Measurements from ENCODE around the gene SLAIN2.

SLAIN2 gene

DNA sequence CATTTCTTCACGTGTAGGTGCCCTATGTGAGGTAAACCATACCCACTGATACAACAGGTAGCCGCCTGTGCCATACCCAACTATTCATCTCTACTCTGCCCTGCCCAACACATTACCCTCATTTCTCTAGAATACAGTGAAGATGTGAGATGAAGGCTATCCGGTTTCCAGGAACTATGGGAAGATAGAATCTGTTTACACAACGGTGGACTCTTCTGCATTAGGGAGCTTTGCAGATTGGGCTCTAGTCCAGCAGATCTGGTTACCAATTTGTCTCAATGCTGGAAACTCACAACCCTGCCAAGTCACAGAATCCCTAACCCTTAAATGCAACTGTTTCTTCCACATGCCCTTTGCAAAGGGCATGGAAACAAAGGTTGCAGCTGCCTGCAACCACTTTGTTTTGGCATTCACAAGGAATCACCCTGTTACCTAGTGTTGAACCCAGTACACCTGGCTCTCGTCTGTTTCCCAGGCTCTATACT, 6.4 kb upstream of the SLAIN2 start:
- no peak for FAIRE-seq

DNA sequence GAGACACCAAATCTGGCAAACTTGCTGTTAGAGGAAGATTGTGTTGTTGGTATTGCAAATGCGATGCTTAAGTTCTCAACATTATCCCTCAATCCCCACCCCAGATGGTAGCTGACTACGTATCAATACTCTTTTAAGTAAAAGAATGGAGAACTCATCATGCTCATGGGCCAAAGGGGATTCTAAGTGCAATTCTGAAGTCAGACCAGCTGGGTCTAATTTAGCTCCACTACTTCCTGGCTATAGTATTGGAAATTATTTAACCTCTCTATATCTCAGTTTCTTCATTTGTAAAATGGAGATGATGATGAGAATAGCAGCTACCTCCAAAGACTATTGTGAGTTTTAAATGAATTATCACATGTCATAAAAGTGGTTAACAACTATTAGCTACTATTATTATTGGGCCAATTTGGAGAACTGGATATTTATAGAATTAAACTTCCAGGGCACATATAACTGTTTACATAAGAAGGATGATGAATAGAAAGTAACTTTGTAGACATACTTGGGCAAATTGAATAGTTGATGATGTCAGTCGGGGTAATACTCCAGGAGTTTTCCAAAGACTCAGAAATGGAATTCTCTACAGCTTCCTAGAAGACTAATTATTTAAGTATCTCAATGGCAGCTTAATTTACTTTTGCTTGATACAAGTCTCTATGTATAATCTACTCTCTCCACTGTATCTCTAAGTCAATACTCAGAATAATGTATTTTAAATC, 5.0 kb upstream of the SLAIN2 start:
- FAIRE-seq = no peak

DNA sequence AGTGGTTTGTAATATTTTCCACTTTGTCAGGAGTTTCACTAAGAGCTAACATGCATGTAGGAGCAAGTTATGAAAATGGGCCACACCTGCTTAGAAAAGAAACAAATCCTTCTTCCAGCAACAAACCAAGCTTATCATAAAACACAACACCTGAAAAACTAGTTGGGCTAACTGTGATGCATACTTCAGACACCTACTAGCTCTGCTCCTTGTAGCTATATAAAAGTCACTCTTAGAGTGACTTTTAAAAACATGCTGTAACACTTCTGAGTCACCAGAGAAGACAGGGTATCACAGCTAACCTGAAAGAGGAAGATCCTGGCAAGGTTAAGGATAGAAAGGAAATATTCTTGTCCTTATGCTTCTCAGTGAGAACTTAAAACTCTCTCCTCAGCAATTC, 3.6 kb upstream of the SLAIN2 start:
- FAIRE-seq = no peak

DNA sequence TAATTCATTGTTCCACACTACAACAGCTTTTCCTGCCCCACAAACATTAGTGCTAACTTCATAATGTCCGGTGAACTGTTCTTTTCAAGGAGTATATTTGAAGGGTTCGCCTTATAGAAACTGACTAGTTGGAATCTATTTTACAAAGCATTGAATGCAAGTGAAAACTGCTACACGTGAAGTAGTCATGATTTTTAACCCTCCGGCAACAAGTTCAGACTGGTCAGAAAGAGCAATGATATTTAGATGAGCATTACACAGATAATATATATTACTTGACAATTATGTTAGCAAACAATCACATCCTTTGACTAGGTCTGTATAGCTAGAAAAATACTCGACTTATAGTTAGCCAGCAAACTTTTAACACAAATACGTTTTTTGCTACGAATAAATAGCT, 1.7 kb upstream of the SLAIN2 start:
- FAIRE-seq = no peak

DNA sequence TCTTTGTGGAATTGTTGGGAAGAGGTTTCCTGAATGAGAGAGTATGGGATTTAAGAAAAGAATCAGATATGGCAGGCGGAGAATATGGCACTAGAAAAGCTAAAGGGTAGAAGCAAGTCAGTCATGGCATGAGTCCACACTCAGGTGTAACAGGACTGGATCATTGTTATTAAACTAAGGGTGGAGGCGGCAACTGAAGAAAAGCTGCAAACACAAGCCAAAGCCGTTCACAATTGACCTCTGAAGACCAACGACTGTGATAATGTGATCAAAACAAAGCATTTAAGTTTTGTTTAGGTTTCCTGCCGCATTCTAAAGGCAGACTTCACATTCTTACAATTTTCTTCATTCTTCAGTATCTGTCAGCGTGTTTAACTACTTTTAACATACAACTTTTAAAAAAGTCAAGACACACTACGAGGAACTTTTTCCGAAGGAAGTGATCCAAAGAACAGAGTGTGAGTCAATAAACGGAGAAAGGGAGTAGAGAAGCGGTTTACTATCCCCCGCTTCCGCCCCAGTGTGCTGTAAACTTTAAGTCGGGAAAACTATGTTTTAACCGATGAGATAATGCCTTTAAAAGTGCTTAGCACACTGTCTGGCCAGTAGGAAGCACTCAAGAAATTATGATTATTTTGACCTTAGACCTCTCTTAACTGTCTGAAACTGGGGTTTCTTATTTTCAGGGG, 909 bp upstream of the SLAIN2 start:
- no peak for FAIRE-seq

DNA sequence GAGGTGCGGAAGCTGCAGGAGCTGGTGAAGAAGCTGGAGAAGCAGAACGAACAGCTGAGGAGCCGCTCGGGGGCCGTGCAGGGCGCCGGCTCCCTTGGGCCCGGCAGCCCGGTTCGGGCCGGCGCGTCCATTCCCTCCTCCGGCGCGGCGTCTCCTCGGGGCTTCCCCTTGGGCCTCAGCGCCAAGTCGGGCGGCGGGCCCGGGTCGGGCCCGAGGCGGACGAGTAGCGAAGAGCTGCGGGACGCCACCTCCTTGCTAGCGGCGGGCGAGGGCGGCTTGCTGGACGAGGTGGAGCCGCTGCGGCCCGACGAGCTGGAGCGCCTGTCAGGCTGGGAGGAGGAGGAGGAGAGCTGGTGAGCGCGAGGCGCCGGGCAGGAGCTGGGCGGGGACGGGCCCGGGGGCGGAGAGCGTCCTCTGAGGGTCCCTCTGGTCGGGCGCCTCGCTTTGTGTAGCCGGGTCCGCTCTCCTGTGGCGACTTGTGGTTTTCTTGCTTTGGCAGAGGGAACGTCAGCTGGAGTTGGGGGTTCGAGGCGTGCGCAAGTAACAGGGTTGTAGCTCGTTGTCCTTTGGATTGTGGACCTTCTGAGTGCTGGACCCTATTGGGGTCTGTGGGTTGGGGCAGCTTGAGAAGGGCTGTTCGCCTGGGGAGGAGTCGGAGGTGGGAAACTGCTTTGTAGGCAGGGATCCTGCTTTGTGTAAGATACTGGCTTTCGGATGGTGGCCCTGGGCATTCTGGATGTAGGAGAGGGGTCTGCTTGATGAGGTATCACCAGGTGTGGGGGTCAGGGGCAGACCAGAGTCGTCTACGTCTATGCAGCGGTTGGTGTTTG, 662 bp downstream of the SLAIN2 start:
- no peak for FAIRE-seq

DNA sequence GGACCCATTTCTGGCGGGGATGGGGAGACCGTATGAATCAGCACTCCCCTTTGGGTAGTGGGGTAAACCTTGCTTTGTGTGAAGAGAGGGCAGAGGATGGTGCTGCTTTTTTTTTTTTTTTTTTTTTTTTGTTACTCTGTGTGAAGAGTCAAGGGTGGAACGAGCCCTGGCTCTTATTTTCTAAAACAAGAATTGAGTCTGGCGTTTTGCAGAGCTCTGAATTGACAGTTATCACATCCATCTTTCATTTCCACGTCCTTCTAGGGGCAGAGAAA, 1.2 kb downstream of the SLAIN2 start:
- FAIRE-seq = no peak

DNA sequence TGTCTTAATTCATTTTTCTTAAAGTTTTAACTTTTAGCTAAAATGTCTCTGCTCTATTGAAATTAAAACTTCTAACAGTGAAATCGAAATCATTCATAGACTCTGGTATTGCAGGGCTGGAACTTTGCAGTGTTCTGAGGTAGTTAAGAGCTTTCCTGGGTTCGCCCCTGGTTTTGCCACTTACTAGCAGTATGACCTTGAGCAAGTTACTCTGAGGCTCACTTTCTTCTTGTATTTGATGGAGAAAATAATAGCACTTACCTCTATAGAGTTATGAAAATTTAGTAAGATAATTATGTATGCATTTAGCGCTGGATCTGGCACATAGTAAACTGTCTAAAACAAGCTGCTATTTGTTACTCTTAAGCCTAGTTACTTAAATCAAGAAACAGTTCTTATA, 1.7 kb downstream of the SLAIN2 start:
- no peak for FAIRE-seq

DNA sequence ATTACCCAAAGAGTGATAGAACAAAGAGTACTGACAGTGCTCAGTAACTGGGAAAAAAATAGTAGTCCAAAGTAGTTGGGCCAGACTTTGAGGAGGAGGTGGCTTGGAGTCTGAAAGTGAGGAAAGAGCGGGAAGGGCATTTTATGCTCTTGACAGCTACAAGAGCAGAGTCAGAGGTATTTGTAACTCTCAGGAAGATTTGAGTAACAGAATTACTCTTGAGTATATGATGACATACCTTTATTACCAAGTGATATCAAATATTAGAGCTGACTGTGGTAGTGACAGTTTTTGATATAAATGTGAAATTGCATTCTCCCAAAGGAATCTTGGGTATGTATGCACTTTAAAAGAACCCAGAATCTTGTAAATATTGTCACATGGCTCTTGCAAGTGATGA, 2.2 kb downstream of the SLAIN2 start:
- FAIRE-seq = no peak

DNA sequence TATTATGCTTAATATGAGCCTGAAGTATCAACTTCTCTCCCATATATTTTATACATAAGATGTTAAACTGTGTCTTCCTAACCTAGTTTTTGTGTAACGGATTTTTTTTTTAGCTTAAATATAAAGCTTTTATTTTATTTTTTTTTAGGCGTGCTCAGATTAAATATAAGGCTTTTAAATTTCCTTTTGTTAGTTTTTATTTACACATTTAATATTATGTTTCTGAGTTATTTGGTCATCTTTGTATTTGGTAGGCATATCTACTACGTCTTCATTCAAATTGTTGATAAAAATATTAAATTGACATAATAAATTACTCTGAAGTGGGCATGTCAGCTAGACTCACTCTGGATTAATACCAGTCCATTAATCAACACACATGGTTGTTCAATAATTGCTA, 4.2 kb downstream of the SLAIN2 start:
- peak; percentile 56 for FAIRE-seq

DNA sequence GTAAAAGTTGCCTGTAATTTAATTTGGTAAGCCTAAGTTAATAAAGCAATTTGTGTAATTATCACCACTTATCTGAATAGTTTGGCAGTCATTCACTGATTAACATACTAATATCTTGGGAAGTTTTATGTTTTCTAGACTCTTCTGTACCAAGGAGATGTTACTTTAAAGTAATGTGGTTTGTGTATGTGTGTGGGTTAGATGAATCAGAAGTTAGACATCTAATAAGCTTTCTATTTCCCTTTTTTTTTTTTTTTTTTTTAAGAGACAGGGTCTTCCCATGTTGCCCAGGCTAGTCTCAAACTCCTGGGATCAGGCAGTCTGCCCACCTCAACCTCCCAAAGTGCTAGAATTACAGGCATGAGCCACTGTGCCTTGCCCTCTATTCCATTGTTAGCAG, 5.3 kb downstream of the SLAIN2 start:
- FAIRE-seq = no peak

DNA sequence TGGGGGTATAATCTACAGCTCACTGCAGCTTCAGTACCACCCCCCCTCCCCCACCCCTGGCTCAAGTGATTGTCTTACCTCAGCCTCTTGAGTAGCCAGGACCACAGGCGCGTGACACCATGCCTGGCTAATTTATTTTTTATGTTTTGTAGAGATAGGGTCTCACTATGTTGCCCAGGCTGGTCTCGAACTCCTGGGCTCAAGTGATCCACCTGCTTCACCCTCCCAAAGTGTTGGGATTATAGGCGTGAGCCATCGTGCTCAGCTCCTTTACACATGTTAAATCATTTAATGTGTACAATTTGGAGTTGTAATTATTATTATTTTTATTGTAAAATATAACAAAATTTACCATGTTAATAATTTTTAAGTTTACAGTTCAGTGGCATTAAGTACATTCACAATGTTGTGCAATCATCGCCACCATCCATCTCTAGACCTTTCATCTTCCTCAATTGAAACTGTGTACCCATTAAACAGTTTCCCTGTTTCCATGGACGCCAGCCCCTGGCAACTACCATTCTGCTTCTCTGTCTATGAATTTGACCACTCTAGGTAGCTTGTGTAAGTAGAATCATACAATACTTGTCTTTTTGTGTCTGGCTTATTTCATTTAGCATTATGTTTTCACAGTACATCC, 6.1 kb downstream of the SLAIN2 start:
- FAIRE-seq = no peak

DNA sequence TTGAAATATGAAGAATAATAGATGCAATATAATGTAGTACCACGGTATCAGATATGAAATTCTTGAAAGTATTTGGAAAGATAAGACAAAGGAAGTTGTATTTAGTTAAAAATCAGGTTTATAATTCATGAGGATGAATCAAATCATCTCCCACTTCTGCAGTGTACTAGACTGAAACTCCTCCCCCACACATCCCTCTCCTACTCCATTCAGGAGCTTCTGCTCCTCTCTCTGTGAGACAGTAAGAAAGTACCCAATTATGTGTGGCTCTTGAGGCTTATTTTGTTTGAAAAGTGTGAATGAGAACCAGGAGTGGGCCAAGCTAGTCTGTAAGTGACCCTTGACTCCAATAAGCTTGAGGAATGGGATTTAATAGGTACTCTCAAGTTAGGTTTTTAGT, 9.5 kb downstream of the SLAIN2 start:
- FAIRE-seq = no peak

DNA sequence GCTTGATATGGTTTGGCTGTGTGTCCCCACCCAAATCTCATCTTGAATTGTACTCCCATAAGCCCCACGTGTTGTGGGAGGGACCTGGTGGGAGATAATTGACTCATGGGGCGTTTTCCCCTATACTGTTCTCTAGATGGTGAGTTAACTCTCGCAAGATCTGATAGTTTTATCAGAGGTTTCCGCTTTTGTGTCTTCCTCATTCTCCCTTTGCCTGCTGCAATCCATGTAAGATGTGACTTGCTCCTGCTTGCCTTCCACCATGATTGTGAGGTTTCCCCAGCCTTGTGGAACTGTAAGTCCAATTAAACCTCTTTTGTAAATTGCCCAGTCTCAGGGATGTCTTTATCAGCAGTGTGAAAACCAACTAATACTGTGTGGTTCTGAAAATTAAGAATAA, 11.5 kb downstream of the SLAIN2 start:
- no peak for FAIRE-seq

DNA sequence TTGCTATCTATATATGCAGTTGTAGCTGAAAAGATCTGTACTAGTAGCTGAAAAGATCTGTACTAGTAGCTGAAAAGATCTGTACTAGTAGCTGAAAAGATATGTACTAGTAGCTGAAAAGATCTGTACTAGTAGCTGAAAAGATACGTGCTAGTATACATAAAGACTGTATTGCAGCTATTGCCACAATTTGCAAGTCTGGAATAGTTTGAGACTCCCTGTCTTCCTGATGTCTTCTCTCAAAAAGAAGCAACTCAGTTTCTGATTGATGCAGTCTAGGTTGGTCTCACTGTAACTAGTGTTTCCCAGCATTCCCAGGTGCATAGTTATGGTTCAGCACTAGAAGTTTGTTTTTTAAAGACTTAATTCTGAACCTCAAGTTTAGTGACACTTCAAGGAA, 15.0 kb downstream of the SLAIN2 start:
- no peak for FAIRE-seq

DNA sequence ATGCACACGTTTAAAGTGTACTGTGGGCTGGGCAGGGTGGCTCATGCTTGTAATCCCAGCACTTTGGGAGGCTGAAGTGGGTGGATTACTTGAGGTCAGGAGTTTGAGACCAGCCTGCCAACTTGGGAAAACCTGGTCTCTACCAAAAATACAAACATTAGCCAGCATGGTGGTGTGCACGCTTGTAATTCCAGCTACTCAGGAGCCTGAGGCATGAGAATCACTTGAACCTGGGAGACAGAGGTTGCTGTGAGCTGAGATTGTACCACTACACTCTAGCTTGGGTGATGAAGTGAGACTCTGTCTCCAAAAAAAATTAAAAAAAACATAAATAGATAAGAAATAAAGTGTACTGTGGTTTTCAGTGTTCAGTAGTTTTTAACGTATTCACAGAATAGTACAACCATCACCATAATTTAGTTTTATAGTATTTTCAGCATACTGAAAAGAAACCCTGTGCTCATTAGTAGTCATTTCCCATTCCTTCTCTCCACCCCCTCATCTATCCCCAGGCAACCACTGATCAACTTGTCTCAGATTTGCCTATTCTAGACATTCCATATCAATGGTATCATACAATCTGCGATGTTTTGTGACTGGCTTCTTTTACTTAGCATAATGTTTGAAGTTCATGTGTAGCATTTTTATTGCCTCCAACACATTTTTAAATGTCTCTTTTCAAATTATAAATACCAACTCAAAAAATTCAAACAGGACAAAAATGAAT, 19.1 kb downstream of the SLAIN2 start:
- FAIRE-seq = no peak

DNA sequence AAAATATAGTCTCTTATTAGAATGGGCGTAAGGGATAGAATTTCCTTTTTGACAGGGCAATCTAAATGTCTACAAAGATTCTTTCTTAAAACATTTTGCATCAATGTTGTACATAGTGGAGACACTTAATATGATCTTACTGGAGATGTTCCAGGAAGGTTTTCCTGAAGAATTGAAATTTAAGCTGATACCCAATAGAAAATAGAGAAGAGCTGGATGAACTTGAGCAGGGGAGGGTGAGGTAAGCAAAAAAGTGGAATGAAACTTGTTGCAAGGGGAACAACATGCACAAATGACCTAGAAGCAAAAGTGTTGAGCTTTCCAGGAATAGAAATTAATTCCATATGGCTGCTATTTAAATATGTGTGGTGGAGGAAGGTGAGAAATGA, 19.7 kb downstream of the SLAIN2 start:
- FAIRE-seq = no peak

DNA sequence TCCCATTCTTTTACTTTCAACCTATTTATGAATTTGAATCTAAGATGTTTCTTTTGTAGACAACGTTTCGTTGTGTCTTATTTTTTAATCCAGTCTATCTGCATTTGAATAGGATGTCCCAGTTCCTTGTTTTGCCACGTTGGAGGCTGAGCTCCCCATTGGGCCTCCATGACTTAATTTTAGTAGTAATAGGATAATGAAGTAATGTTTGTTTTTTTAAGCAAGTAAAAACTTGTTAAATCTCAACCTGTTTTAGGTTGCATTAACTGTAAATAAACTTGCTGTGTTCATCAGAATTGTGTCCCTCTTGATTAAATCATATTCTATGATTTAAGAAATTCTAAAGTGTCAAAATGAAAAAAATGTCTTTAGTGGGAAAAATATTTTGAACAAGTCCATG, 25.3 kb downstream of the SLAIN2 start:
- FAIRE-seq = peak; percentile 3

DNA sequence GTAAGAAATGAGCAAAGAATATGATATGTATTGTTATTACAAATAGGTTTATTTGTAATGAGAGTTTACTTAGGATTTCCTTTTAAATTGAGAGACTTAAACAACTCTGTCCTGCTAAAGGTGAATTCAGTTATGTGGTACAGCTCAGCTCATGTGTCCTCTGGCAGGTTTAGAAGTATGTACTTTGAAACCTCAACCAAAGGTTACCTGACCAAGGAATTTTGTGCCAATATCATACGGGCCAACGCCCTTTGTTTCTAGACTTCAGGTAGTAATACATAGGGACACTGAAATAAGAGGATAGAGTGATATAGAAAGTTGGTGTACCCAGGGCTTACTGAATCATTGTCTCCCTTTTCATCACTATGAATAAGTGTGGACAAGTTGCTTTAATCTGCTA, 25.7 kb downstream of the SLAIN2 start:
- no peak for FAIRE-seq

DNA sequence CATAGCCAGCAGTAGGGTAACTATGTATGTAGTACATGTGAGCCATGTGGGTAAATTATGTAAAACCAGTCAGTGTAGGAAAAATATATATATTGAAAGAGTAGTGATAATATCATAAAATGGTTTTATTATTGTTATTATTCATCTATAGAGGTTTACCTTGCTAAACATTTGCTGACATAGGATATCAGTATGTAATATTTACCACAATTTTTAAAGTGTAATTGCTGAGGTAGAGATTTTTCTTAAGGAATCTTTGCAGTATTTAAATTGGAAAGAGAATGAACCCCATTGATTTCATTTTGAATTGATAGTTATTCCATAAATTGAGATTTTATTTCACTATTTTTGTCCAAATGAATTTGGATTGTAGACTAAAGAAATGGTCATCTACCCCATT, 27.1 kb downstream of the SLAIN2 start:
- no peak for FAIRE-seq

DNA sequence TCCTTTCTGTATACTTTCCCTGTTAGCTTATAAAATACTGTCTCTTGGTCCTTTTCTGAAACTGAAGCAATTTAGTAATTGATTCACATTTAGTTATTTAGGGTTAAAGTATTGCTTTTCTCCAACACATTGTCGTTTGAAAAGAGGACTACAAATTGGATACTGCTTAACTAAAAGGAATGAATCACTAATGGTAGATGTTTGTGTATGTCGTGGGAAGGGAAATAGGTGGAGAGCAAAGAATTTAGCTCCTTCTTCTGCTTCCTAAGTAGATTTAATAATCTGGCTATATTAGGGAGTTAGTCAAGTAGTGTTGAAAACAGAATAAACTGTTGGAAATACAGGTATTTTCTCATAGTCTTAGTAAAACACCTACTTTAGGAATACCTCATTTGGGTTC, 27.9 kb downstream of the SLAIN2 start:
- no peak for FAIRE-seq

DNA sequence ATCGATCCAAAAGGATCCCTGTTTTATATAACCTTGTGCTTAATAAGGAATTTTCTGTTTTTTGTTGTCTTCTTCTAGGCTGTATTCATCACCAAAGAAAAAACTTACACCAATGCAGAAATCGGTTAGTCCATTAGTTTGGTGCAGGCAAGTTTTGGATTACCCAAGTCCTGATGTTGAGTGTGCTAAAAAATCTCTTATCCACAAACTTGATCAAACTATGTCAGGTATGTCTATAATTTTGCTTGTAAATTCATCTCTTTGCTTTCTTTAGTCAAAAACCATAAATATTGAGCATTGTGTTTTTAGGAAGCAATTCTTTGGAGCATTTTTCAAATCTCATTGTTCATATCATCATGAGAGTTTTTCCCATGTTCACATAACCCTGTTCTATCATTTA, 28.4 kb downstream of the SLAIN2 start:
- FAIRE-seq = no peak
